CD14-positive monocyte (primary cell): ENCODE measurements around the gene MLLT1. TPM values are rescaled to one million over a fixed set of nuclear protein-coding genes. Genes with fewer than 3 reads are reported as not detected.
A peak's percentile ranks its signal among the peaks of the same experiment; 100 is the strongest.

ENCODE experiments used
- DNase-seq, 3 donors: peaks; one replicate each; pipeline ENCODE4 v3.0.0-alpha.2; 2011 to 2022
- H2AFZ ChIP-seq: 2 replicates; pipeline ENCODE4 v1.6.0; 2012; ENCODE audit warnings: mild to moderate bottlenecking, low read depth, low read length, inconsistent platforms; ENCODE audit not compliant: insufficient read depth, poor library complexity, severe bottlenecking
- H3K27ac ChIP-seq, 2 donors: 1 replicate in 1 of 2; 2 replicates in 1 of 2; pipeline ENCODE4 v1.5.1; 2012 to 2013; ENCODE audit warnings: low read length in 2 of 2, control low read depth in 1 of 2, inconsistent platforms in 1 of 2, low read depth in 1 of 2, mild to moderate bottlenecking in 1 of 2
- H3K27me3 ChIP-seq, 2 donors: one replicate each; pipeline versions ENCODE4 v1.6.0 to v1.6.1; 2011 to 2013; ENCODE audit warnings: low read length in 2 of 2; ENCODE audit not compliant: control insufficient read depth in 2 of 2, insufficient read depth in 2 of 2
- H3K36me3 ChIP-seq, 2 donors: replicated peaks in 1 of 2; 1 replicate in 1 of 2; 2 replicates in 1 of 2; pipeline versions ENCODE4 v1.5.1 to v1.6.1; 2012 to 2013; ENCODE audit warnings: low read length in 2 of 2, control low read depth in 1 of 2, inconsistent platforms in 1 of 2, mild to moderate bottlenecking in 1 of 2; ENCODE audit not compliant: insufficient read depth in 2 of 2, control insufficient read depth in 1 of 2
- H3K4me1 ChIP-seq, 2 donors: 1 replicate in 1 of 2; 2 replicates in 1 of 2; pipeline versions ENCODE4 v1.5.1 to v1.6.1; 2012 to 2013; ENCODE audit warnings: low read length in 2 of 2, control low read depth in 1 of 2, inconsistent platforms in 1 of 2, mild to moderate bottlenecking in 1 of 2, moderate library complexity in 1 of 2; ENCODE audit not compliant: insufficient read depth in 2 of 2, control insufficient read depth in 1 of 2
- H3K4me2 ChIP-seq: replicated peaks from 2 replicates; pipeline ENCODE3; 2012; ENCODE audit warnings: low read length, moderate library complexity, mild to moderate bottlenecking; ENCODE audit not compliant: poor library complexity, severe bottlenecking; ENCODE audit errors: extremely low read depth
- H3K4me3 ChIP-seq, 3 experiments: fragments of 200-600 bp in 1 of 3; sonication (generic) in 1 of 3; replicated peaks in 1 of 3; 1 replicate in 2 of 3; 2 replicates in 1 of 3; pipeline ENCODE4 v1.5.1; 2011 to 2013; ENCODE audit warnings: low read length in 3 of 3, mild to moderate bottlenecking in 3 of 3, control low read depth in 2 of 3, low read depth in 2 of 3, inconsistent platforms in 1 of 3, moderate library complexity in 1 of 3
- H3K79me2 ChIP-seq: 2 replicates; pipeline ENCODE4 v1.6.0; 2012; ENCODE audit warnings: mild to moderate bottlenecking, control low read depth, inconsistent platforms, low read length, moderate library complexity; ENCODE audit not compliant: insufficient read depth
- H3K9ac ChIP-seq: 2 replicates; pipeline ENCODE4 v1.6.0; 2017; ENCODE audit warnings: low read length, mild to moderate bottlenecking; ENCODE audit not compliant: insufficient read depth, poor library complexity, severe bottlenecking
- H3K9me3 ChIP-seq, 2 donors: replicated peaks in 1 of 2; 1 replicate in 1 of 2; 2 replicates in 1 of 2; pipeline versions ENCODE4 v1.5.1 to v1.6.1; 2012 to 2013; ENCODE audit warnings: low read length in 2 of 2, control low read depth in 1 of 2; ENCODE audit not compliant: control insufficient read depth in 1 of 2, insufficient read depth in 1 of 2
- H4K20me1 ChIP-seq: 2 replicates; pipeline ENCODE4 v1.6.0; 2012; ENCODE audit warnings: mild to moderate bottlenecking, low read length, control low read depth, moderate library complexity; ENCODE audit not compliant: insufficient read depth
- H3K27ac Mint-ChIP-seq, 7 donors: one replicate each; pipeline ENCODE4 v1.8.0; 2020; ENCODE audit warnings: mild to moderate bottlenecking in 7 of 7, mixed read lengths in 7 of 7, moderate library complexity in 6 of 7, inconsistent platforms in 2 of 7
- H3K27me3 Mint-ChIP-seq, 3 donors: one replicate each; pipeline ENCODE4 v1.8.0; 2021 to 2022; ENCODE audit warnings: low read depth in 3 of 3, mild to moderate bottlenecking in 3 of 3, mixed read lengths in 3 of 3, moderate library complexity in 3 of 3, inconsistent platforms in 1 of 3
- H3K36me3 Mint-ChIP-seq, 2 donors: one replicate each; pipeline ENCODE4 v1.8.0; 2020; ENCODE audit warnings: mixed read lengths in 2 of 2, inconsistent platforms in 1 of 2, mild to moderate bottlenecking in 1 of 2
- H3K4me1 Mint-ChIP-seq: one replicate; pipeline ENCODE4 v1.8.0; 2020; ENCODE audit warnings: mild to moderate bottlenecking, mixed read lengths
- H3K4me3 Mint-ChIP-seq, 2 donors: one replicate each; pipeline ENCODE4 v1.8.0; 2020; ENCODE audit warnings: mild to moderate bottlenecking in 2 of 2, mixed read lengths in 2 of 2, moderate library complexity in 1 of 2
- H3K9me3 Mint-ChIP-seq, 7 donors: one replicate each; pipeline ENCODE4 v1.8.0; 2020 to 2022; ENCODE audit warnings: mixed read lengths in 7 of 7, mild to moderate bottlenecking in 6 of 7, moderate library complexity in 6 of 7, inconsistent platforms in 2 of 7
- WGBS: methylation state at CpG from one replicate; pipeline ENCODE4 v1.1.5; 2013; ENCODE audit warnings: missing lambda C conversion rate; ENCODE audit not compliant: insufficient coverage; 5-methylcytosine and 5-hydroxymethylcytosine counted together
- intact Hi-C, 2 donors: fragments of 100-400 bp; cut with micrococcal nuclease; formaldehyde crosslinking; loops; one replicate each; pipeline versions ENCODE4 v1.15.0 to v1.15.1; 2023
- polyA plus RNA-seq, 3 donors: library from polyadenylated mRNA; depleted of rRNA in 1 of 3; unstranded in 2 of 3; stranded (reverse) in 1 of 3; fragments of 300-500 nt in 2 of 3; fragments of >200 nt in 1 of 3; fragmentation: Illumina TruSeq in 2 of 3; gene quantifications; 1 replicate in 2 of 3; 2 replicates in 1 of 3; pipeline ENCODE4 v1.2.3, GENCODE V29; 2012 to 2021
- TF ChIP-seq, protein P1 (sequence below): fragments of 200-600 bp; IDR thresholded peaks from one replicate; pipeline ENCODE4 v1.8.0; 2022; ENCODE audit warnings: antibody characterized with exemption, mild to moderate bottlenecking

The MLLT1 gene
- polyA plus RNA-seq, 3 donors, result 0.65 to 17.3 (median 0.99) TPM

GRCh38 chr19:6247007-6247288, 32.8 kb downstream of the MLLT1 start:
- H3K27me3 ChIP-seq, result no peaks in the 10 kb centered on the region
- Mint-ChIP-seq H3K36me3 (peaks cover 15 to 36% of the 10 kb centered on the region in 2 donors), H3K4me1 (peaks cover 57% of the 10 kb centered on the region), H3K27me3 (peaks cover 0 to 2% (median 0%) of the 10 kb centered on the region in 3 donors), H3K9me3 (no peaks in the 10 kb centered on the region), H3K4me3 (no peak overlapping the region), H3K27ac (peak overlapping the region in 2 of 7 donors; percentile 42 to 53)
- H3K9ac ChIP-seq, result no peak overlapping the region
- H3K27ac ChIP-seq, result peak overlapping the region in 1 of 2 donors; percentile 28
- no peak for DNase-seq
- H3K4me2 ChIP-seq, result no peak overlapping the region
- no peak overlapping the region for H3K4me3 ChIP-seq
- H3K9me3 ChIP-seq, result no peaks in the 10 kb centered on the region
- TF ChIP-seq, protein P1, sequence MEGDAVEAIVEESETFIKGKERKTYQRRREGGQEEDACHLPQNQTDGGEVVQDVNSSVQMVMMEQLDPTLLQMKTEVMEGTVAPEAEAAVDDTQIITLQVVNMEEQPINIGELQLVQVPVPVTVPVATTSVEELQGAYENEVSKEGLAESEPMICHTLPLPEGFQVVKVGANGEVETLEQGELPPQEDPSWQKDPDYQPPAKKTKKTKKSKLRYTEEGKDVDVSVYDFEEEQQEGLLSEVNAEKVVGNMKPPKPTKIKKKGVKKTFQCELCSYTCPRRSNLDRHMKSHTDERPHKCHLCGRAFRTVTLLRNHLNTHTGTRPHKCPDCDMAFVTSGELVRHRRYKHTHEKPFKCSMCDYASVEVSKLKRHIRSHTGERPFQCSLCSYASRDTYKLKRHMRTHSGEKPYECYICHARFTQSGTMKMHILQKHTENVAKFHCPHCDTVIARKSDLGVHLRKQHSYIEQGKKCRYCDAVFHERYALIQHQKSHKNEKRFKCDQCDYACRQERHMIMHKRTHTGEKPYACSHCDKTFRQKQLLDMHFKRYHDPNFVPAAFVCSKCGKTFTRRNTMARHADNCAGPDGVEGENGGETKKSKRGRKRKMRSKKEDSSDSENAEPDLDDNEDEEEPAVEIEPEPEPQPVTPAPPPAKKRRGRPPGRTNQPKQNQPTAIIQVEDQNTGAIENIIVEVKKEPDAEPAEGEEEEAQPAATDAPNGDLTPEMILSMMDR, result no peak
- peaks cover 35 to 43% of the 10 kb centered on the region in 2 donors for H3K4me1 ChIP-seq
- peaks cover 88% of the 10 kb centered on the region for H4K20me1 ChIP-seq
- peaks cover 3 to 7% of the 10 kb centered on the region in 2 donors for H3K36me3 ChIP-seq
- intact Hi-C loops, result no loop called here
- H3K79me2 ChIP-seq, result peaks cover 97% of the 10 kb centered on the region
- no peak overlapping the region for H2AFZ ChIP-seq
- 100% methylated on average over 2 of the region's 7 CpGs for WGBS

DNA sequence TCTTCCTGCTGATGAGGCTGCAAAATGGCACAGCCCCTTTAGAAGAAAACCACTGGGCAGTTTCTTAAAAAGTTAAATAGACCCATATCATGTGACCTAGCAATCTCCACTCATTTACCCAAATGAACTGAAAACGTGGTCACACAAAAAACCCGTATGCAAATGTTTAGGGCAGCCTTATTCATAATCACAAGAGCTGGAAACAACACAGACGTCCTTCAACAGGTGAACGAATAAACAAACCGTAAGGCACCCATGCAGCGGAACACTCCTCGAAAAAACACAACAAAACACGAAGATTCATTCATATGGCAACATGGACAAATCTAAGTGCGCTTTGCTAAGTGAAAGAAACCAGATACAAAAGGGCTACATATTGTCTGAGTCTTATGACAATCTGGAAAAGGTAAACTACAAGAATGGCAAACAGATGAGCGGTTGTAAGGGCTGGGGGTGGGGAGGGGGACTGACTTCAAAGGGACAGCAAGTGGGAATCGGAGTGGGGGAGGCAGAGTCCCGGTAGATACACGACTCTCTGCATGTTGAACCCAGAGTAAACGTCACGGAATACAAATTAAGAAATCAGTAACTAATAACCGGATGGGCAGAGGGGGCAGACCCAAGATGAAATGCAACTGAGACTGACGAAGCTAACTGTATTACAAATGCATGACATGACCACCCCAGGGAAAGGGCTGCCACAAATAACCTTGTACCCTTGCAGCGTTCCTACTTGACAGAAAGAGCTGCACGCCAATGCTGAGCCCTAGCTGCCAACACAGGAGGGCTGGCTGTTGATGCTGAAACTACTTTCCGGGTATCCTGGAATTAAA, 33.4 kb downstream of the MLLT1 start:
- Mint-ChIP-seq H3K27me3 (peaks cover 0 to 2% (median 0%) of the 10 kb centered on the region in 3 donors), H3K36me3 (peaks cover 15 to 33% of the 10 kb centered on the region in 2 donors), H3K4me3 (no peak overlapping the region), H3K4me1 (peaks cover 51% of the 10 kb centered on the region), H3K9me3 (no peaks in the 10 kb centered on the region), H3K27ac (peak overlapping the region in 4 of 7 donors; percentile 26 to 84 (median 42))
- H3K79me2 ChIP-seq, result peaks cover 97% of the 10 kb centered on the region
- no peak overlapping the region for H3K4me2 ChIP-seq
- peak overlapping the region in 1 of 2 donors; percentile 28 for H3K27ac ChIP-seq
- intact Hi-C loops, result no loop called here
- WGBS, result 89% methylated on average over 15 of the region's 20 CpGs
- TF ChIP-seq, protein P1, result no peak
- peaks cover 88% of the 10 kb centered on the region for H4K20me1 ChIP-seq
- H3K4me3 ChIP-seq, result no peak overlapping the region
- H3K9me3 ChIP-seq, result no peaks in the 10 kb centered on the region
- no peak for DNase-seq
- peaks cover 29 to 37% of the 10 kb centered on the region in 2 donors for H3K4me1 ChIP-seq
- no peaks in the 10 kb centered on the region for H3K27me3 ChIP-seq
- H3K36me3 ChIP-seq, result peaks cover 3 to 12% of the 10 kb centered on the region in 2 donors
- H2AFZ ChIP-seq, result no peak overlapping the region
- no peak overlapping the region for H3K9ac ChIP-seq
